Activated T-cell treated with anti-CD3 and anti-CD28 coated beads for 4 hours (primary cell): ENCODE measurements around the gene PSEN1.

ENCODE experiments used
- DNase-seq: peaks from one replicate; pipeline ENCODE4 v3.0.0-alpha.2; 2020

The PSEN1 gene

GRCh38 chr14:73241481-73242165 lies 105.3 kb downstream of the PSEN1 start:
- DNase-seq: no peak

- DNase-seq: no peak
Observed at GRCh38 chr14:73242357-73242901, 106.1 kb downstream of the PSEN1 start.

DNA sequence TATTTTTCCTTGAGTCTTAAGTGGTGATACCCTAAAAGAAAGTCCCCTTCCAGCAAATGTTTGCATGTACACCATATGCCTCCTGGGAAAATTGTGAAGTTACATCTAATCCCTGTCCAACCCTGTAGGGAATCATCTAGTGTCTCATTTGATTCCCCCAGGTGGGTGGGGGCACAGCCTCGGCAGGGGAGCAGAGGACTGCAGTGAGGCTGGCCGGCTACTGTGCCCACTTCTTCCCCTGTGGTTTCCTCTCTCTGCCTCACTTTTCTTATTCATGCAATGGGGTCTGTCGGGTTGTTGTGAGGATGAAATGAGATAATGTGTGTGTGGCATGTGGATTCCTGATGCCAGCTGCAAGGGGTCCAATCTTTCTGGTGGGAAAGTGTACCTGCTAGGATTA lies 107.0 kb downstream of the PSEN1 start:
- DNase-seq: no peak

GRCh38 chr14:73243748-73244147 lies 107.4 kb downstream of the PSEN1 start:
- no peak for DNase-seq

GRCh38 chr14:73244541-73245290 lies 108.4 kb downstream of the PSEN1 start:
- no peak for DNase-seq

GRCh38 chr14:73245480-73246325 lies 109.4 kb downstream of the PSEN1 start:
- peak; percentile 17 for DNase-seq

DNA sequence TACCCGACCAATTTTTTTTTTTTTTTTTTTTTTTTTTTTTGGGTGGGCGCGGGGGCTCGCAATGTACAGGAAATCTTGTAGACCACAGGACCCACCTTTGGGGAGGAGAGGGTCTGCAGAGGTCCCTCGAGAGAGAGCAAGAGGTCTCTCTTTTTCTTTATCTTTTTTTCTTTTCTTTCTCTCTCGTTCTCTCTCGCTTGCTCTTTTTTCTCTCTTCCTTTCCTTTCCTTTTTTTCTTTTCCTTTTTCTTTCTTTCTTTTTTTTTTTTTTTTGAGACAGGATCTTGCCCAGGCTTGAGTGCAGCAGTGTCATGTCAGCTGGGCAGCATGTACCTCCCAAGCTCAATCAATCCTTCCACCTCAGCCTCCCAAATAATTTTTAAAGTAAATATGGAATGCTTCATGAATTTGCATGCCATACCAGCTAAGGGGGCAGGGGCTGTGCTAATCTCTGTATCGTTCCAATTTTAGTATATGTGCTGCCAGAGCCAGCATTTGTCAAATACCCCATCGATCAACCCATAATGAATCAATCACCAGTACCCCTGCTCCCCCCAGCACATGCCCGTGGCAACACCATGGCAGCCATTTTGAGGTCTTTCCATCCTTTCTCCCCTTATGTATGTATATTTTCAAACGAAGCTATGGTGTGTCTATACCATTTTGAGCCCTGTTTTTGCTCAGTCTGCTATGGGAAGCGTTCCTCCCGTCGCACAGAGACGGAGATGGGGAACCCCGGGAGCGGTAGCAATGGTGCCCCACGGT lies 110.3 kb downstream of the PSEN1 start:
- no peak for DNase-seq

DNA sequence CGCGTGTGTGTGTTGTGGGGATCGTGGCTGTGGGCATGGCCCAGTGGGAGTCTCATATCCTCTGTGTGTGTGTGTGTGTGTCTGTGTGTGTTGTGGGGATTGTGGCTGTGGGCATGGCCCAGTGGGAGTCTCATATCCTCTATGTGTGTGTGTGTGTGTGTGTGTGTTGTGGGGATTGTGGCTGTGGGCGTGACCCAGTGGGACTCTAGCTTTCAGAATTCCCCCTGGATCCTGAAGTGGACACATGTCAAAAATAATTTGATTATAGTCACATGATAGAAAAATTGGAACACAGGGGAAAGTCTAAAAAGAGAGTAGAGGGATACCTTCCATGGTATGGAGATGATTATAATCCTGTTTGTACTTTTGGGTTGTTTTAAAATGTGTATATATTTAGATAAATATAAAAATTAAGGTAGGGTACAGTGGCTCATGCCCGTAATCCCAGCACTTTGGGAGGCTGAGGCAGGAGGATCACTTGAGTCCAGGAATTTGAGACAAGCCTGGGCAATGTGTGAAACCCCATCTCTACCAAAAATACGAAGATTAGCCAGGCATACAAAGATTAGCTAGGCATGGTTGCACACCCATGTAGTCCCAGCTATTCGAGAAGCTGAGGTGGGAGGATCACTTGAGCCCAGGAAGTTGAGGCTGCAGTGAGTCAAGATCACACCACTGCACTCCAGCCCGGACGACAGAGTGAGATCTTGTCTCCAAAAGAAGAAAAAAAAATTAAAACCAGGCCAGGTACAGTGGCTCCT lies 112.0 kb downstream of the PSEN1 start:
- DNase-seq: no peak

GRCh38 chr14:73249108-73249507 lies 112.8 kb downstream of the PSEN1 start:
- DNase-seq: no peak

DNA sequence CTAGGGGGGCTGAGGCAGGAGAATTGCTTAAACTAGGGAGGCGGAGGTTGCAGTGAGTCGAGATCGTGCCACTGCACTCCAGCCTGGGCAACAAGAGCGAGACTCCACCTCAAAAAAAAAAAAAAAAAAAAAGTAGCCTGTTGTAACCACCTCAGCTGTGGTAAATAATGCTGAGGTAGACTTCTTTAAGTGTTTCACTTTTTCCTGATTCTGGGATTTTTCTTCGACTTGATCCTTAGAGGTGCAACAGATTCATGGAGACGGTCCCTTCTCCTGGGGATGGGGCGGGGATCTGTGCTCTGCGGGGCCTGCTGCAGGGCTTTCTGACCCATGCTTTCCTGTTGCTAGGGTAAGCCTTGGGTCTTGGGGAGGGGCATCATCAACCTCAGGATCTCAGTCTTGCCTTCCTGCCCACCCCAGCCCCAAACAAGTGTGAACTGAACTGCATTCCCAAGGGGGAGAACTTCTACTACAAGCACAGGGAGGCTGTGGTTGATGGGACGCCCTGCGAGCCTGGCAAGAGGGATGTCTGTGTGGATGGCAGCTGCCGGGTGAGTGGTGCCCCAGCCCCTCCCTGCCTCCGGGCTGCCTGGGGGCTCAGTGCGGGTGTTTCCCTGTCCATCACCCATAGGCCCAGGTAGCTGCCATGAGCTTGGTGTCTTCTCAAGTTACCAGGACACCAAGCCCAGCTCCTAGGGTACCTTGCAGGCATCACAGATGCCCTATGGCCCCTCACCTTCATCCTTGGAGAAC lies 113.4 kb downstream of the PSEN1 start:
- no peak for DNase-seq

DNA sequence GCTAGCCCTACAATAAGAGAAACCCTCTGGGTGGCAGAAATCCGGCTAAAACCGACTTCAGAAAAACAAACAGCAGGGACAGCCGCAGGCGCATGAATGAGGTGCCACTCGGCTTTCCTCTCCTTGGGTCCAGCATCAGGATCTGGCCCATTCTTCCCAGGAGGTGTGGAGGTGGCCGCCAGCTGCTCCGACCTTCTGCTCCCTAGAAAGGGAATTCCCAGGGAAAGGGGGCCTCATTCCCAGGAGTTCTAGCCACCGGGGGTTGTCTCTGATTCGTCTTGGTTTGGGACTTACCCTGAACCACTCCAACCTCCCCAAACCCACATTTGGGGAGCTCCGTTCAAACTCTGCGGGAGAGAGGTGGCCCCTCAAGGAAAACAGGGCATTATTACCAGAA lies 114.0 kb downstream of the PSEN1 start:
- no peak for DNase-seq

- no peak for DNase-seq
Observed at GRCh38 chr14:73250781-73251500, 114.6 kb downstream of the PSEN1 start.

DNA sequence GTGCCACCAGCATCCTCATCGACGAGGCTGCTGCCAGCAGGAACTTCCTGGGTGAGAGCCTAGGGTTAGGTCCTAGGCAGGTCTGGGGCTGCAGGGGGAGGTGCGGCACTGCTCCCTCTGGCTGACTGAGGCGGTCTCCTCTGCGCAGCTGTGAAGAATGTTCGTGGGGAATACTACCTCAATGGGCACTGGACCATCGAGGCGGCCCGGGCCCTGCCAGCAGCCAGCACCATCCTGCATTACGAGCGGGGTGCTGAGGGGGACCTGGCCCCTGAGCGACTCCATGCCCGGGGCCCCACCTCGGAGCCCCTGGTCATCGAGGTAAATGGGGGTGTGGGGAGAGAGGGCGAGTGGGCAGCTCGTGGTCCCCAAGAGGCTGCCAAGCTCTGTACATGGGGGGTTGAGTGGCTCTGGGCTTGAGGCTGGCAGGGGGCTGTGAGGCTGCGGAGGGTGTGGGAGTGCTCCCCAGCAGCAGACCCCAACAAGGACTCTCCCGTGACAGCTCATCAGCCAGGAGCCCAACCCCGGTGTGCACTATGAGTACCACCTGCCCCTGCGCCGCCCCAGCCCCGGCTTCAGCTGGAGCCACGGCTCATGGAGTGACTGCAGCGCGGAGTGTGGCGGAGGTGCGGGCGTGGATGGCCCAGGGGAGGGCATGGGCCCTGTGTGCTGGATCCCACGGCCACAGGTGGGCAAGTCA lies 115.4 kb downstream of the PSEN1 start:
- no peak for DNase-seq

GRCh38 chr14:73252491-73253322 lies 116.4 kb downstream of the PSEN1 start:
- DNase-seq: no peak

DNA sequence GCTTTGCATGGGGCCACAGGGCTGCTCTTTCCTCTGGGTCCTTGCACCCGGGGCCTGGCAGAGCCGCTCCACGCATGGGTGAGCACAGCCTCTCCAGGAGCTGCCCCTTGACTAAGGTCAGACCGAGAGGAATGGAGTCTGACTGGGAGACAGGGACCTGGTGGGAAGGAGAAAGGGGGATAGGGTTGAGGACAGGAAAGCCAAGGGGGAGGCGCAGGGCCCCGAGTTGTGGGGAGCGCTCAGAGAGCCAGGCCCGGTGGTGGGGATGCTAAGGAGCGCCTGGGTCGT lies 117.0 kb downstream of the PSEN1 start:
- DNase-seq: no peak

- DNase-seq: no peak
Observed at GRCh38 chr14:73253721-73254120, 117.4 kb downstream of the PSEN1 start.

- DNase-seq: no peak
Observed at GRCh38 chr14:73254247-73255004, 118.1 kb downstream of the PSEN1 start.

DNA sequence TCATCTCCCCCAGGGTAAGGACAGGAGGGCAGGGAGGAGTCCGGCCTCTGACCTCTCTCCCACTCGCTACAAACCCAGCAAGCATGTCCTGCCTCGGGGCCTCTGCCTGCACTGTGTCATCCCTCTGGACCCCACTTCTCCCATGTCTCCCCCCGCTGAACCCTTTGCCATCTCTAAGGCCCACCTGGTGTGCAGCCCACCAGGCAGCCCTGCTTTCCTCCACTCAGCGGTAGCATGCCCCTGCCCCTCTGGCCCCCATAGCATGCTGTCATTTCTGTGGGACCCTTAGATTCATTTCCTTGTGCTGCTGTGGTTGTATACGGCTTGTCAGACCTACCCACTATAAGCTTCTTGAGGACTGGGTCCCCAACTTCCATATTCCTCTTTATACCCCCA lies 118.7 kb downstream of the PSEN1 start:
- no peak for DNase-seq
